DND-41 (cell line): Measurements from ENCODE around the gene SUPT3H.

ENCODE experiments used
- CTCF ChIP-seq: IDR thresholded peaks from 2 replicates; pipeline ENCODE4 v1.5.1; 2012; ENCODE audit warnings: borderline replicate concordance, low read length, moderate library complexity, mild to moderate bottlenecking; ENCODE audit not compliant: poor library complexity, severe bottlenecking; ENCODE audit errors: extremely low read depth
- EZH2 ChIP-seq: IDR thresholded peaks from 3 replicates; pipeline ENCODE4 v1.6.1; 2012; ENCODE audit warnings: borderline replicate concordance, low read depth, mild to moderate bottlenecking, moderate library complexity, low read length, inconsistent platforms; ENCODE audit not compliant: severe bottlenecking

GRCh38 chr6:44942798-44943197 is 434.9 kb downstream of the SUPT3H start:
- TF ChIP-seq CTCF (no peak), EZH2 (no peak)
